HG02840 (cell line): ENCODE data around the gene CACNB4.
"Not testable (repeated sequence)": the region's sequence is repeated elsewhere in the genome, so short reads cannot be mapped to it uniquely, and the experiment has no call there.

ENCODE experiments used
- ATAC-seq: cut with Tn5 transposase; IDR thresholded peaks from one replicate; pipeline ENCODE4 v1.9.1; 2021; ENCODE audit warnings: mild to moderate bottlenecking, moderate library complexity, moderate number of reproducible peaks; ENCODE audit not compliant: unreplicated experiment, low FRiP score

Gene CACNB4

DNA sequence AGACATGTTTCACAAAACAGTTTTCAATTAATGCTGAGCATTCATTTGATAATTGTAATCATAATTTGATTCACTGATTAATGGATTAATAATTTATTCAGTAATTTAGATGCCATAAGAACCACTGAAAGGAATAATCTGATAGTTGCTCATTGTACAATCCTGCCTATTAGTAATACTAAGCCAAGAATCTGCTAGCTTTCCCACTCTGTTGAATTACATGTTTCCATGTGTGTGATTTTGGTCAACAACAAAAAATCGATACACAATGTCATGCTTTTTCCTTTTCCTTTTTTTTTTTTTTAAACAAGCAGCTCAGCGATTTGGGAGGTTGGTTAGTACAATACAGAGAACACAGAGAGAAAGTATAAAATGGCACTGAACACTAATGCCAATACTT, 296.5 kb downstream of the CACNB4 start:
- no peak for ATAC-seq

DNA sequence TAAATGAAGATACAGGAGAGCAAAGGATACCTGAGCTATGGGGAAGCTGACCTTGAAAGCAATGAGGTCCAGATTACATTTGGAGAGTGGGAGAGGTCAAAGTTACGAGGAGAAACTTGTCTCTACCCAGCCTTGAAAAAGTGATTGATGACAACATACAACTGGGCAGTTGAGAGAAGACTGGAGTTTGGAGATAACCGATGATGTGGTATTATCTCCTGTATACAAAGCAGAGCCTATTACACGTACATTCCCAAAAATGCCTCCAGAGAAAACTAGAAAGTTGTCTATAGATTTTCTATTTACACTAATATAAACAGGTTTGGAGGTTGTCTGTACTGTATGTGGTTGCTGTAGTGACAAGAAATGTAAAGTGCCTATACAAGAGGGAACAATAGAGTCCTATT, 299.0 kb downstream of the CACNB4 start:
- no peak for ATAC-seq

DNA sequence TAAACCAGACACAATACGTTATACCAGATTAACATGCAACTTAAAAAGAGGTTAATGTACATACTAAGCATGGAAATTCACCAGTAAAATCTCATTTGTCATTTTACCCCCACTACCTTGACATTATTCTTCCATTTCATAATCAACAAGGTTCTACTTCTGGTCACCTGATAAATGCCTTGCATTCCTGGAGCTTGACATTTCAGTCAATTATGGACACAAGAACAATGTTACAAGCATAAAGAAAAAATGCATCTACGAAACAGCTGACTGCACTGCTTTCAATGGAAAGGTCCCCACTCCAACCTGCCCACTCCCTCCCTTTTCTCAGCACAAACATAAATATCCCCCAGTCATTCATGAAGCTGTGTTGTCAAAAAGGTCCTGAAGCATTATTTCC, 302.1 kb downstream of the CACNB4 start:
- ATAC-seq: no peak

DNA sequence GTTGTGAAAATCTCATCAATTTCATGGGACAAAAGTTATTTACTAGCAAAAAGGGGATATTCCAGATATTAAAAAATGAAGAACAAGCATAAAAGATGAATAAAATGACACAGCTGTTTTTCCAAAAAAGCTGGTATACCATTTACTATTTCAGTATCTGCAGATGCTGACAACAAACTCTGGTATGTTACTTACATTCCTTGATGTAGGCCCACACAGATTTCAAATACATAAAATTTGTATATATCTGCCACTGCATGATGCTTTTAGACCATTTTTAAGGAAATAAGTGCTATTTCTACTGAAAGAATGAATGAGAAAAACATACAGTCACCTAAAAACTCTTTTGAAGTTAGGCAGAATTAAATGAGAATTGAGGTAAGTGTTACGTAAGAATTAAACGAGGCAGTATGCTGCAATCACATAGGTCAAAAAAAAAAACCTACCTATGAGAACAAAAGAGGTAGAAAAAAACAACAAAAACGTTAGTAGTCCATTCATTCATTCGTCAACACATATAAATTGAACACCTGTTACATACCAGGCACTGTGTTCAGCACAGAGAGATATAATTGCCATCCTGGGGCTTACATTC, 303.1 kb downstream of the CACNB4 start:
- ATAC-seq: no peak

DNA sequence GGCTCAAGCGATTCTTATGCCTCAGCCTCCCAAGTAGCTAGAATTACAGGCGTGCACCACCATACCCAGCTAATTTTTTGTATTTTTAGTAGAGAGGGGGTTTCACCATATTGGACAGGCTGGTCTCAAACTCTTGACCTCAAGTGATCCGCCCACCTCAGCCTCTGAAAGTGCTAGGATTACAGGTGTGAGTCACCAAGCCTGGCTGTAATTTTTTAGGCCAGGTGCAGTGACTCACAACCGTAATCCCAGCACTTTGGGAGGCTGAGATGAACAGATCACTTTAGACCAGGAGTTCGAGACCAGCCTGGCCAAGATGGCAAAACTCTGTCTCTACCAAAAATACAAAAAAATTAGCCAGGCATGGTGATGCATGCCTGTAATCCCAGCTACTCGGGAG, 304.4 kb downstream of the CACNB4 start:
- not testable (repeated sequence) for ATAC-seq

DNA sequence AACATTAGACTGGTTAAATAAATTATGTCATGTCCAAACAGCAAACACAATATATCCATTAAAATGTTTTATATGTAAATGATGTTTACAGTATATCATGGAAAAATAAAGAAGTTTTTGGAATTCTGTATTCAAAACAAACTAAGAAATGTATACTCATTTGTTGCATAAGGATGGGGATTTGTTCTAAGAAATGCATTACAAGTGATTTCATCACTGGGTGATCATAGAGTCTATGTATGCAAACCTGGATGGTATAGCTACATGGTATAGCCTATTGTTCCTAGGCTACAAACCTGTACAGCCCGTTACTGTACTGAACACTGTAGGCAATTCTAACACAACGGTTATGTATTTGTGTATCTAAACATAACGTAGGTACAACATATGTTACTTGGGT, 305.7 kb downstream of the CACNB4 start:
- no peak for ATAC-seq

DNA sequence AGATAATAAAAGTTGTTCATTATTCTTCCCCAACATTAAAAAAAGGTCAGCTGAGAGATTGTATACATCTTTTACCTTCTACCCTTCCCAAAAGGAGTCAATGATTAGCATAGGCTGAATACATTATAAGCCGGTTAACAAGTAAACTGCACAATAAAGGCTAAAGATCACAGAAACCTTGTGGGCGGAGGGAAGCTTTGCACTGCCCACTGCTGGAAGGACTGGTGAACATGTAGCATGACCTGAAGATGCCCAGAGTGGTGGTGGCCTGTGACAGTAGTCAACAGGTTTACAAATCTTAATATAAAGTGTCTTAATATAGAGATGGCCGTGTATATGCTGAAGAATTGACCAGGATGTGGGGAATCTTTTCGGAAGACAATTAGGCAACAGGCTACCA, 306.3 kb downstream of the CACNB4 start:
- no peak for ATAC-seq

DNA sequence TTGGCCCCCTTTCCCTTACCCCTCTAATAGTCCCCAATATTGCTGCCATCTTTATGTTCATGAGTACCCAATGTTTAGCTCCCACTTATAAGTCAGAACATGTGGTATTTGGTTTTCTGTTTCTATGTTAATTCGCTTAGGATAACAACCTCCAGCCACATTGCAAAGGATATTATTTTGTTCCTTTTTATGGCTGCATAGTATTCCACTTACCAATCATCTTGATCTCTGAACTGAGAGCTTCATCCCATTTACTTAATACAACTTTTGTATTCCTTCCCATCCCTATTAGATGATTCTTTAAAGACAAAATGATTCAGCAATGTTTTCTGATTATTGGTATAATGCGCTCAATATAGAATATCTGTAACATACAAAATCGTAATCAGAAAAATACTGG, 307.3 kb downstream of the CACNB4 start:
- ATAC-seq: no peak

DNA sequence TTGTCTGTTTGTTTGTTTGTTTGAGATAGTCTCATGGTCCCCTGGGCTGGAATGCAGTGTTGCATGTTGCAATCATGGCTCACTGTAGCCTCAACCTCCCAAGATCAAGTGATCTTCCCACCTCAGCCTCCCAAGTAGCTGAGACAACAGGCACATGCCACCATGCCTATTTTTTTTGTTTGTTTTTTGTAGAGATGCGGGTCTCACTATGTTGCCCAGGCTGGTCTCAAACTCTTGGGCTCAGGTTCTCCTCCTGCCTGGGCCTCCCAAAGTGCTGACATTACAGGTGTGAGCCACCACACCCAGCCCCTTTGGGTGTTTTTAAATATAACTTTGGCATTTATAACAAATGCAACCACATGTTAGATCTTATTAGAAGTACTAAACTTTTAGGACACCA, 308.2 kb downstream of the CACNB4 start:
- no peak for ATAC-seq

DNA sequence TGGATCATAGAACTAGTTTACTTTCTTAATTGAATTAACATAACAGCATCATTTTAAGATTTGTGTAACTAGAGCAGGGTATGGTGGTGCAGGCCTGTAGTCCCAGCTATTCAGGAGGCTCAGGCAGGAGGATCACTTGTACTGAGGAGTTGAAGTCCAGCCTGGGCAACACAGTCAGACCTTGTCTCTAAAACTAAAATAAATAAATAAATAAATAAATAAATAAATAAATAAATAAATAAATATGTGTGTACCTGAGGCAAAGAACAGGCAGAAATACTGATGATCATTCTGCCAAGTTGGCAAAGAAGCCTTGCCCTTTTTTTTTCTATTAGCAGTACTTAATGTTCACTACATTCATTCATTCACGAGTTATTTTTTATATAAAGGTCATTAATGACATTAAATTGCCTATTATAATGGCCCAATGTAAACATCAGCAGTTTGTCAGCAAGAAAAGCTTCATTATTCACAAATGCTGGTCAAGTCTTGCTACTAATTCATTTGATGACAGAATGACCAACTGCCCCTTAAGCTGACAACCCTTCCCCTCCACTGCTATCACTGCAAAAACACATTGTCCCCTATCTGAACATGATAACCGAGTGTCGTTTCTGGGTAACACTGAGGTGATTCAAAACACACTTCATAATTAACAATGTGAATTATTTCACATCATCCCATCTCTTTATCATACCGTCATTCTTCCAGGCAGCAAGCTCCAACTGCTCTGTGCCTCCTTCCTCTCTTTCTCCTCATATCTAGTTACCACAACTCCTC, 309.6 kb downstream of the CACNB4 start:
- ATAC-seq: no peak

DNA sequence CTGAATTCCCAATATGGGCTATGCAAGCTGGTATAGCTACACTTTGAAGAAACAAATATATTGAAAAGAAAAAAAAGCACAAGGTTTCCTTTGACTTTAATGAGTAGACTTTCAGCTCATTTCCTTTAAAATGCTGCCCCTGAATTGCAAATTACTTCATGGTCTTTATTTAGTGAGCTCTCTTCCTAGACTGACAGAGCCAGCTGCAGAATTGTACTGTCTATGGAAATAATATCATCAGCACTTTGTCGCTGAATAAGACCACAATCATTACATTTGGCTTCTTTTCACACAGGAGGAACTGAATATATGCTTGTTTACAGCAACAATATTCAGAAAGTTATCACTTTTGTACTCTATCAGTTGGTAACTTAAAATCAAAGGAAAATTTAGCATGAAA, 312.4 kb downstream of the CACNB4 start:
- no peak for ATAC-seq

DNA sequence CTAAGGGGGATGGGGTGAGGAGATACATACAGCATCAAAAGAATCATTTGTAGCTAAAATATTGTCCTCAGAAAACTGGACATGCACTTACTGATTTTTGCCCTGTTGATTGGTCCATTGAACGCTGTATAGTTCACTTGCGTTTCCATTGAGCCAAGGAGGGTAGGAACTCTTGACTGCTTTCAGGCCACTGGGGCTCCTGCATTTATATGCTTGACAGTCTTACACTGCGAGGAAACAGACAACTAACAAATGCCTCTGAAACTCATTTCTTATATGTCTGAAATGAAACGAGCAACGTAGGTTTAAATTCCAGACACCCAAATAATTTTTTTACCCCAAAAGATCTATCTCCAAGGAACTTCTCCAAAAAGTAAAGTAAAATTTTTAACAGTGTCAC, 312.8 kb downstream of the CACNB4 start:
- ATAC-seq: no peak

DNA sequence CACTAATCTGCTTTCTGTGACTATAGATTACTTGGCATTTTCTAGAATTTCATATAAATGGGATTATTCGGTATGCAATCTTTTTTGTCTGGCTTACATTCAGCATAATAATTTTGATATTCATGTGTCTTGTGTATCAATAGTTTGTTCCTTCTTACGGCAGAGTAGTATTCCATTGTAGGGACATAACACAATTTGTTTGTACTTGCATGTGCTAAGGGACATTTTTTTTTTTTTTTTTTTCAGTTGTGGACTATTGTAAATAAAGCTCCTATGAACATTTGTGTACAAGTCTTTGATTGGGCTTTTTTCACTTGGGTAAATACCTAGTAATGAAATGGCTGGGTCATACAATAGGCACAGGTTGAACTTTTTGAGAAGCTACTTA, 315.7 kb downstream of the CACNB4 start:
- no peak for ATAC-seq
